Measurements from ENCODE around the gene CLCN3. TPM values are rescaled to one million over a fixed set of nuclear protein-coding genes. Genes with fewer than 3 reads are reported as not detected.
"Not testable (repeated sequence)": the region's sequence is repeated elsewhere in the genome, so short reads cannot be mapped to it uniquely, and the experiment has no call there.

CLCN3 gene
- total RNA-seq, 1 donor from 2014 or later = 45.9 TPM

DNA sequence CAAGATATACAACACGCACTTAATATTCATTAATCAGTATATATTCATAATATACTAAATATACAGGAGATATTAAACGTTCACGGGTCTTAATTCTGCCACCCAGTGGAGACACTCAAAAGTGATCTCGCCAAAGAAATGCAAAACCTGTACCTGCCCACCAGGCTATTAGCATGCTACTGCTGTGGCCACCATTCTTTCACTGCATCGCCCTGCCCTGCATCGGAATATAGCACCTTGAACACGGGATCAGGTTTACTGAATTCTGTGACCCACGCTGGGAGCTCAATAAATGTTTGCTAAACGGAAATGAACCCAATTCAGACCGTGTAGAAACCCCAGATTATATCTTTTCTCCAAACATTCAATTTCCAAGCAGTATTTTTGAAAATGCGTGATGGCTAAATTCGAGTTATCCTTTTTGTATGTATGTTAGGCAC, 840 bp upstream of the CLCN3 start:
- Mint-ChIP-seq H3K9me3 (no peaks in the 10 kb centered on the region), H3K4me1 (ENCODE audit: unreplicated experiment) (peaks cover 10% of the 10 kb centered on the region), H3K27me3 (no peaks in the 10 kb centered on the region), H3K36me3 (no peaks in the 10 kb centered on the region), H3K27ac (peak overlapping the region; percentile 100), H3K4me3 (peak overlapping the region; percentile 99)
- peak; percentile 71 for TF ChIP-seq CTCF (conservative IDR thresholded peaks at IDR 0.05)
- no peak for DNase-seq (ENCODE audit: extremely low spot score, unreplicated experiment)

DNA sequence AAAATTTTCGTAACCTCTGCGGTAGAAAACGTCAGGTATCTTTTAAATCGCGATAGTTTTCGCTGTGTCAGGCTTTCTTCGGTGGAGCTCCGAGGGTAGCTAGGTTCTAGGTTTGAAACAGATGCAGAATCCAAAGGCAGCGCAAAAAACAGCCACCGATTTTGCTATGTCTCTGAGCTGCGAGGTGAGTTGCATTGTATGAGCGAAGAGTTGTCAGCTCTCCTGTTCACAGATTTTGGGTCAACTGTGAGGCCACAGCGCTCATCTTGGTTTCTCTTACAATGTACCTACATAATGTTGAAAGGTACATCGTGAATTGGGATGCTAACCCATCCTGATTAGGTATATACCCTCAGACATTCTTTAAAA, 486 bp downstream of the CLCN3 start:
- TF ChIP-seq CTCF (conservative IDR thresholded peaks at IDR 0.05) = no peak
- DNase-seq (ENCODE audit: extremely low spot score, unreplicated experiment) = no peak
- Mint-ChIP-seq H3K4me1 (ENCODE audit: unreplicated experiment) (peaks cover 10% of the 10 kb centered on the region), H3K36me3 (no peaks in the 10 kb centered on the region), H3K4me3 (peak overlapping the region; percentile 99), H3K27ac (peak overlapping the region; percentile 100), H3K9me3 (no peaks in the 10 kb centered on the region), H3K27me3 (no peaks in the 10 kb centered on the region)

GRCh38 chr4:169621731-169622492, 1.5 kb downstream of the CLCN3 start:
- H3K27ac Mint-ChIP-seq = peak overlapping the region; percentile 93
- no peaks in the 10 kb centered on the region for H3K27me3 Mint-ChIP-seq
- no peak for DNase-seq (ENCODE audit: extremely low spot score, unreplicated experiment)
- no peak for TF ChIP-seq CTCF (conservative IDR thresholded peaks at IDR 0.05)
- no peaks in the 10 kb centered on the region for H3K9me3 Mint-ChIP-seq
- peaks cover 12% of the 10 kb centered on the region for H3K4me1 Mint-ChIP-seq (ENCODE audit: unreplicated experiment)
- H3K36me3 Mint-ChIP-seq = no peaks in the 10 kb centered on the region
- H3K4me3 Mint-ChIP-seq = peak overlapping the region; percentile 99

- Mint-ChIP-seq H3K27ac (peak overlapping the region; percentile 93), H3K9me3 (no peaks in the 10 kb centered on the region), H3K4me3 (peak overlapping the region; percentile 99), H3K36me3 (no peaks in the 10 kb centered on the region), H3K27me3 (no peaks in the 10 kb centered on the region), H3K4me1 (ENCODE audit: unreplicated experiment) (peaks cover 14% of the 10 kb centered on the region)
- no peak for DNase-seq (ENCODE audit: extremely low spot score, unreplicated experiment)
- no peak for TF ChIP-seq CTCF (conservative IDR thresholded peaks at IDR 0.05)
These were observed 2.2 kb downstream of the CLCN3 start for GRCh38 chr4:169622566-169622965.

GRCh38 chr4:169624012-169624411, 3.6 kb downstream of the CLCN3 start:
- H3K36me3 Mint-ChIP-seq; H3K27me3 Mint-ChIP-seq; H3K9me3 Mint-ChIP-seq; H3K27ac Mint-ChIP-seq; DNase-seq (ENCODE audit: extremely low spot score, unreplicated experiment); H3K4me3 Mint-ChIP-seq: not testable (repeated sequence)
- H3K4me1 Mint-ChIP-seq (ENCODE audit: unreplicated experiment) = peaks cover 14% of the 10 kb centered on the region

DNA sequence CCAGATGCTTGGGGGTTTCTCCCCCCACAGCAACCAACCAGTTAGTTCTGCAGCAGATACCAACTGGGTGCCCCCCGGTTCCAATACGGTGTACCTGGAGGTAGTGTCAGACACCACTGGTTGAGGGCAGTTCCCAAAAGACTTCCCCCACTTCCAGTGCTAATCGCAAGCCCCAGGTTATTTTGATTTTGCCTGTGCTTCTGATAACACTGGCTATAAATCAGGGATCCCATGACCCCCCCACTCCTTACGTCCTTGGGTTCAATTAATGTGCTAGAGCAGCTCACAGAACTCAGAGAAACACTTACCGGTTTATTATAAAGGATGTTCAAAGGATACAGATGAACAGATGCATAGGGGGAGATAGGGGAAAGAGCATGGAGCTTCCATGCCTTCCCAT, 5.5 kb downstream of the CLCN3 start:
- Mint-ChIP-seq H3K27ac (no peak overlapping the region), H3K36me3 (peaks cover 5% of the 10 kb centered on the region), H3K9me3 (no peaks in the 10 kb centered on the region), H3K27me3 (no peaks in the 10 kb centered on the region), H3K4me3 (no peak overlapping the region), H3K4me1 (ENCODE audit: unreplicated experiment) (peaks cover 14% of the 10 kb centered on the region)
- no peak for DNase-seq (ENCODE audit: extremely low spot score, unreplicated experiment)
- no peak for TF ChIP-seq CTCF (conservative IDR thresholded peaks at IDR 0.05)

Measured in type B pancreatic cell (in vitro differentiated cells).